ENCODE results near the gene SEMA5B.

SEMA5B gene

DNA sequence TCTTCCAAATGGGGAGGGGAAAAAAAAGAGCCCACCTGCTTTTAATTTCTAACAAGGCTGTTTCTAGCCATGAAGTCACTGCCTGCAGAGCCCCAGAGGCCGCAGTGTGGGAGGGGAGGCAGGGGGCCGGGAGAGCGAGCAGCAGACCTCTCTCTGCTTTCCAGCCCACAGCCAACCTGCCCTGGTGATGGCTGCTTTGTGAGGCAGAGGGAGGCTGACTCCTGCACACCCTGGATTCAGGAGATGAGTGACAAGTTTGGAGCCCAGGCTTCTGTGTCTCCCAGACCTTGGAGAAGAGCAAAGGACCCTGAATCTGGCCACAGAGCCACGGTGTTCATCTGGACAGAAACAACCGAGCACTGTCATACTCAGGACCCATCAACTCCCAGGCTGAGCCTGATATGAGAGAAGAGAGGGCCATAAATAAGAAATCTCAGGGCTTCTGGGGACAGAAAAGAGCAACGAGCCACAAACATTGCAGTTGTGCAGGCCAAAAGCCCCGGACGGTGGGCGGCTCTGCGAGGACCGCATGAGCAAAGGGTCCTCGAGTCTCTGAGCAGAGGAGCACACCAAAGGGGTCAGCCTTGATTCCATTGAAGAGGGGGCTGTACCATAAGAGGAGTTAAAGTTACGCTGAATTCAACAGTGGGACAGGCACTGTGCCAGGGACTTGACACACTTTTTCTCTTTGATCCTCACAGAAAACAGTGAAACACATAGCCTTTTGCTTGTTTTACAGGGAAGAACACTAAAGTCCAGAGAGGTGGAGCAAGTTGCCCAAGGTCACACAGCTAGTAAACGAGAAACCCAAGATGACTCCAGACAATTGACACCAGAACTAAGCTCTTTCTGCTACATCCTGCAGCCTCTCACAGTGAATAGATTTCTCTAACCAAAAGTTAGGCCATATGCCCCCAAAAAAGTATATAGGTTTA is 97.2 kb downstream of the SEMA5B start:
- H3K27me3 ChIP-seq (ENCODE audit: control insufficient read depth, insufficient read depth, low read length), result no peaks in the 10 kb centered on the region
- no peaks in the 10 kb centered on the region for H3K4me1 ChIP-seq (ENCODE audit: control insufficient read depth, insufficient read depth, low read length)
- no peak overlapping the region for H3K4me3 ChIP-seq (ENCODE audit: low read length)
- no peak overlapping the region for H3K9ac ChIP-seq (ENCODE audit: low read length)
- no peaks in the 10 kb centered on the region for H3K9me3 ChIP-seq (ENCODE audit: control insufficient read depth, low read length)
- no peaks in the 10 kb centered on the region for H3K36me3 ChIP-seq (ENCODE audit: control insufficient read depth, insufficient read depth, low read length)

DNA sequence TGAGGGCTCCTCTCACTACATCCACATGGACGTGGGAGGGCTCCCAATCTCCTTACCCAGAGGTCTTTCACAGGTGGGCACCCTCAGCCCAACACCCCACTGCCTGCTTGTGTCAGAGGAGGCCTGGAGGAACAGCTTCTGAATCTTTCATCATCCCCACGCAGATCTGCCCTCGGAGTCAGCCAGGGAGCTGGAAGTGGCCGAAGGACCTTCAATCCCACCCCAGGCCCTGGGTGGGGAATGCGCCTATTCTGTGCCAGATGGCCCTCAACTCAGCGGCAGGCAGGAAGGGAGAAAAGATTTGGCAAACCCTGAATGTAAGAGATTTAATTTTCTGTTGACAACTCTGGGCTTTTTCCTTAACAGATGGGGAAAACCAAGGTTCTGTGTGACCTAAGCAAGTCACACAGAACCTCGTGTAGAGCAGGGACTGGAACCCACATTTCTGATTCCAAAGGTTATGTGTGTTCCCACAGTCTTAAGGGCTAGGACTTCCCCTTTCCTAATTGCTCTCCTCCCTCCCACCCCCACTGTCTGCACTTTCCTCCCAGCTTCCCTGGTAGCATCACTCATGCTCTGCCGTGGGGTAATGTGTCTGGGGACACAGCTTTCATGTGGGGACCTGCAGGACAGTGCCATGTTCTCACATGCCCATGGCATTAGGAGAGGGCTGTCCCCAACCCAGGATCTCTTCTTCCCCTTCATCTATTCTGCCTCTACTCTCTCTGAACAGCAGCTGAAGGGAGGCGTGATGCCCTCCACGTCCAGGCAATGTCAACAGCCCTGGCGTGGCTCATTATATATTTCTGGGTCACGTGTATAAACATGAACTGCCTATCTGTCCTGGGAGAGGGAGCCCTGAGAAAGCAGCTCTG is 98.1 kb downstream of the SEMA5B start:
- Histone ChIP-seq H3K9me3 (ENCODE audit: control insufficient read depth, low read length) (no peaks in the 10 kb centered on the region), H3K9ac (ENCODE audit: low read length) (no peak overlapping the region), H3K4me3 (ENCODE audit: low read length) (no peak overlapping the region), H3K4me1 (ENCODE audit: control insufficient read depth, insufficient read depth, low read length) (no peaks in the 10 kb centered on the region), H3K27me3 (ENCODE audit: control insufficient read depth, insufficient read depth, low read length) (no peaks in the 10 kb centered on the region), H3K36me3 (ENCODE audit: control insufficient read depth, insufficient read depth, low read length) (no peaks in the 10 kb centered on the region)

DNA sequence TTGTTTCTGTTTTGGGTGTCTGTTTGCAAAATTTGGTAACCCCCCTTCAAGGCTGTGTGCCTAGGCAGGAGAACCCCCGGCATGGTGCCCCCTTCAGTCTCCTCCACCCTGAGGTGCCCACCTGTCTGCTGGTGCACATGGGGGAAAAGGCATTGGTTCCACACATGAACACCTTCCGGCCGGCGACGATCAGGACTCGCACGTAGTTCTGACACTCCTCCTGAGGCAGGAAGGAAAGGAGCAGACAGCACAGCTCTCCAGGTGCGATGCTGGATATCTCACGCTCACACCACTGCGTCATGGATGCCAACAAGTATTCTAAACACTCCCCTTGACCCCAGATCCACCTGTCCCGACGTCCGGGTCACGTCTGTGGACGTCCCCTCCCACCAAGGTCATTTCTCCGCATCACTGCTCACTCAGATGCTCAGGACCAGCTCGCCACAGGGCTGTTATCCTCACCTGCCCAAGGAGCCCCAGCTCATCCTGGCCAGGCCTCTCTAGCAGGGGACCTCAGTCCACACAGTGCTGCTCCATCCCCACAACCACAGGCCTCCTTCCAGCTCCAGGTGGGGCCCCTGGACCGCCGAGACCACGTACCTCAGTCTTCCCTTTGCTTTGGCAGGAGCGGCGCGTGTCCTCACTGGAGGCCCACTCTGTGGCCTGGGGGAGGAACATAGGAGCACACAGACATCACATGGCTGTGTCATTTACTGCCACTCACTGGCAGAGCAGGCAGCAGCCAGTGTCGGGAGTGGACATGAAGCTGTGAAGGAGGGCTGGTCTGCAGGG is 99.0 kb downstream of the SEMA5B start:
- Histone ChIP-seq H3K9me3 (ENCODE audit: control insufficient read depth, low read length) (no peaks in the 10 kb centered on the region), H3K4me3 (ENCODE audit: low read length) (no peak overlapping the region), H3K27me3 (ENCODE audit: control insufficient read depth, insufficient read depth, low read length) (no peaks in the 10 kb centered on the region), H3K36me3 (ENCODE audit: control insufficient read depth, insufficient read depth, low read length) (no peaks in the 10 kb centered on the region), H3K9ac (ENCODE audit: low read length) (no peak overlapping the region), H3K4me1 (ENCODE audit: control insufficient read depth, insufficient read depth, low read length) (no peaks in the 10 kb centered on the region)

DNA sequence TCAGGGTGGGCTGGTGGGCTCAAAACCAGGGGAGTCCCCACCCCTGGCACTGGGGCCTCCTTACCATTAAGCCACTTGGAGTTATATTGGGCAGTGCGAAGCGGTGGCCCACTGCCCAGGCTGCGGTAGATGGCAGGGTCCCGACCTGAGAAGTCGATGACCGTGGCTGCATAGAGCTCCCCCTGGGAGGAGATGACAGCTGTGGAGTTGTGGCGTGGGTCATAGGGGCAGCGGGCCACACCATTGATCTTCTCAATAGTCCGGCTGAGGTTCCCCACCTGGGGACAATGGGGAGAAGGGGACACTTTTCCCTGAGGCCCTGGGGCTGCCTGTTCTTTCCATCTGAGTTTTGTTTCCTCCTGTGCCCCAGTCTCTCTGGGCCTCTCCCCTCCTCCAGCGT is 99.8 kb downstream of the SEMA5B start:
- no peak overlapping the region for H3K9ac ChIP-seq (ENCODE audit: low read length)
- peaks cover 7% of the 10 kb centered on the region for H3K27me3 ChIP-seq (ENCODE audit: control insufficient read depth, insufficient read depth, low read length)
- no peaks in the 10 kb centered on the region for H3K4me1 ChIP-seq (ENCODE audit: control insufficient read depth, insufficient read depth, low read length)
- H3K36me3 ChIP-seq (ENCODE audit: control insufficient read depth, insufficient read depth, low read length), result no peaks in the 10 kb centered on the region
- no peak overlapping the region for H3K4me3 ChIP-seq (ENCODE audit: low read length)
- H3K9me3 ChIP-seq (ENCODE audit: control insufficient read depth, low read length), result no peaks in the 10 kb centered on the region

DNA sequence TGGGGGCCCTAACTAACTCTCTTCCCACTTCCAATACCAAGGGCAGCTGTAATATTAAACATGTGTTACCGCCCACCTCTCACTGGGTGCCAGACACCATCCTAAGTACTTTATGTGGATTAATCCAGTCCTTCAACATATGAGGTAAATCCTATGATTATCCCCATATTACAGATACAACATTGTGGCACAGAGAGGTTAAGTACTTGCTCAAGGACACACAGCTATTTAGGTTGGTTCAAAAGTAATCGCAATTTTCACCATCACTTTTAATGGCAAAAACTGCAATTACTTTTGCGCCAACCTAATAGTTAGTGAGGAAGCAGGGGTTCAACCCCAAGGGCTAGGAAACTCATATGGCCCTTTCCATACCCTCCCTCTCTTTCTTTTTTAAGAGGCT is 100.8 kb downstream of the SEMA5B start:
- Histone ChIP-seq H3K36me3 (ENCODE audit: control insufficient read depth, insufficient read depth, low read length) (no peaks in the 10 kb centered on the region), H3K9ac (ENCODE audit: low read length) (no peak overlapping the region), H3K4me3 (ENCODE audit: low read length) (no peak overlapping the region), H3K9me3 (ENCODE audit: control insufficient read depth, low read length) (no peaks in the 10 kb centered on the region), H3K4me1 (ENCODE audit: control insufficient read depth, insufficient read depth, low read length) (no peaks in the 10 kb centered on the region), H3K27me3 (ENCODE audit: control insufficient read depth, insufficient read depth, low read length) (peaks cover 16% of the 10 kb centered on the region)

DNA sequence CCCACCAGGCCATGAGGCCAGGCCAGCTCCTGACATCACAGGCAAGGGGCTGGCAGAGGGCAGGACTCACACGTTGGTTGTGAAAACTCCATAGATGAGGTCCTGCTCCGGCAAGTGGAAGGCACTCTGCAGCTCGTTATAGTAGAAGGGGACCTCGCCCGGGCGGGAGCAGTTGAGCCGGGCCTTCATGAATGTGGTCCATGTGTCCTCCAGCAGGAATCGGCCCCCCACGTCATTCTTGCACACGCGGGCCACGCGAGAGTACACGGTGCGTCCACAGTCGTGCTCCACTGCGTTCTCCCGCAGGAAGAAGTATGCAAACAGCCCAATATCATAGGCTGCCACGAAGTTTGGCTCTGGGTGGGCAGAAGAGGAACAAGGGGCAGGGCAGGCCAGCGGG is 101.2 kb downstream of the SEMA5B start:
- no peak overlapping the region for H3K4me3 ChIP-seq (ENCODE audit: low read length)
- no peaks in the 10 kb centered on the region for H3K4me1 ChIP-seq (ENCODE audit: control insufficient read depth, insufficient read depth, low read length)
- no peaks in the 10 kb centered on the region for H3K9me3 ChIP-seq (ENCODE audit: control insufficient read depth, low read length)
- no peak overlapping the region for H3K9ac ChIP-seq (ENCODE audit: low read length)
- H3K36me3 ChIP-seq (ENCODE audit: control insufficient read depth, insufficient read depth, low read length), result no peaks in the 10 kb centered on the region
- peaks cover 21% of the 10 kb centered on the region for H3K27me3 ChIP-seq (ENCODE audit: control insufficient read depth, insufficient read depth, low read length)

DNA sequence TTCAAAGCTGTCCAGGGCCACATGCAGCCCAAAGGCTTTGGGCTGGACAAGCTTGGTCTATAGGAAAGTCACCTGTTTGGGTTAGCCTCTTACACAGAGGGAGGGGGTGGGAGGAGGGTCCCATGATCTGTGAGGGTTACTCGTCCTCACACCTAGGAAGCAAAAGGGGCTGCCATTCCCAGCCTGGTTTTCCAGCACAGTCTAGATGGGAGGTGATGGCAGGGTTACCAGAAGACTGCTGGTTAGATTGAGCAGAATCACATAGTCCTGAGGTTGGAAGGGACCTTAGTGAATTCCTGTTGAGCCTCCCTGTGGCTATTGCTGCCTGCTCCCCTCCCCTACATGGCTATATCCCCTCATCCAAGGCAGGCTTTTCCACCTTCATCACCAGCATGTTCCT is 101.8 kb downstream of the SEMA5B start:
- no peak overlapping the region for H3K9ac ChIP-seq (ENCODE audit: low read length)
- H3K36me3 ChIP-seq (ENCODE audit: control insufficient read depth, insufficient read depth, low read length), result no peaks in the 10 kb centered on the region
- no peak overlapping the region for H3K4me3 ChIP-seq (ENCODE audit: low read length)
- no peaks in the 10 kb centered on the region for H3K4me1 ChIP-seq (ENCODE audit: control insufficient read depth, insufficient read depth, low read length)
- H3K27me3 ChIP-seq (ENCODE audit: control insufficient read depth, insufficient read depth, low read length), result peaks cover 24% of the 10 kb centered on the region
- no peaks in the 10 kb centered on the region for H3K9me3 ChIP-seq (ENCODE audit: control insufficient read depth, low read length)

DNA sequence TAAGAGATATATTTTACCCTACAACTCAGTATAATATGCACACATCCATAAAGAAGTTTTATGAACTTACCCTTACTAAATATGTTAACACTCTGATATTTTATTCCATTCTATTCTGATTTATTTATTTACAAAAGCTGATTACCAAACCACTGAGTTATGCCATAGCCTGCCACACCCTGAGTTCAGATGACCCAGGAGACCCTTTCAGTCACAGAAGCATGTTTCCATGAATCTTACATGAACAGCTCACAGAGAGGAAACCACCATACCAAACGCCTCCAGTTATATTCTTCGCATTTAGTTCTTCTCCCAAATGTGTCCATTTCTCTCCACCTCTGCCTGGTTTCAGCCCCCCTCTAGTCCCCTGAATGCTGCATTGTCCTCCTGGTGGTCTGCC is 103.5 kb downstream of the SEMA5B start:
- Histone ChIP-seq H3K27me3 (ENCODE audit: control insufficient read depth, insufficient read depth, low read length) (peaks cover 31% of the 10 kb centered on the region), H3K9ac (ENCODE audit: low read length) (no peak overlapping the region), H3K4me1 (ENCODE audit: control insufficient read depth, insufficient read depth, low read length) (no peaks in the 10 kb centered on the region), H3K36me3 (ENCODE audit: control insufficient read depth, insufficient read depth, low read length) (no peaks in the 10 kb centered on the region), H3K9me3 (ENCODE audit: control insufficient read depth, low read length) (no peaks in the 10 kb centered on the region), H3K4me3 (ENCODE audit: low read length) (no peak overlapping the region)

DNA sequence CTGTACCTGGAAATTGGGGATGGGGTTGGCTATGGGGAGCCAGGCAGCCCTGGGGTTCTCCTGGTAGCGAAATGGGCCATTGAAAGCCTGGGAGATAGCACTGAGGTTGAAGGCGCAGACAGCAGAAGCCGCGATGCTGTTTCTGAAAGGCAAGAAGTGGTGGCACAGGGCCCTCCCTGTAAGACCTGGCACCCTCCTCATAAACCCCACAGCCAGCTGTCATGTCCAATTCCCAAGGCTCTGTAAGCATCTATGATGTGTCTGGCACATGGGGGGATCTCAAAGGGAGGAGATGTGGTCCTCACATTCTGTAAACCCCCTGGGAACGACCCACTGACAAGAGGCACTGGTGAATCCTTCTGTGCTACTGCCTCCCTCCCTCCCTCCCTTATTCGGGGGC is 104.0 kb downstream of the SEMA5B start:
- H3K36me3 ChIP-seq (ENCODE audit: control insufficient read depth, insufficient read depth, low read length), result no peaks in the 10 kb centered on the region
- H3K9me3 ChIP-seq (ENCODE audit: control insufficient read depth, low read length), result no peaks in the 10 kb centered on the region
- no peaks in the 10 kb centered on the region for H3K4me1 ChIP-seq (ENCODE audit: control insufficient read depth, insufficient read depth, low read length)
- H3K9ac ChIP-seq (ENCODE audit: low read length), result no peak overlapping the region
- H3K27me3 ChIP-seq (ENCODE audit: control insufficient read depth, insufficient read depth, low read length), result peaks cover 31% of the 10 kb centered on the region
- H3K4me3 ChIP-seq (ENCODE audit: low read length), result no peak overlapping the region

DNA sequence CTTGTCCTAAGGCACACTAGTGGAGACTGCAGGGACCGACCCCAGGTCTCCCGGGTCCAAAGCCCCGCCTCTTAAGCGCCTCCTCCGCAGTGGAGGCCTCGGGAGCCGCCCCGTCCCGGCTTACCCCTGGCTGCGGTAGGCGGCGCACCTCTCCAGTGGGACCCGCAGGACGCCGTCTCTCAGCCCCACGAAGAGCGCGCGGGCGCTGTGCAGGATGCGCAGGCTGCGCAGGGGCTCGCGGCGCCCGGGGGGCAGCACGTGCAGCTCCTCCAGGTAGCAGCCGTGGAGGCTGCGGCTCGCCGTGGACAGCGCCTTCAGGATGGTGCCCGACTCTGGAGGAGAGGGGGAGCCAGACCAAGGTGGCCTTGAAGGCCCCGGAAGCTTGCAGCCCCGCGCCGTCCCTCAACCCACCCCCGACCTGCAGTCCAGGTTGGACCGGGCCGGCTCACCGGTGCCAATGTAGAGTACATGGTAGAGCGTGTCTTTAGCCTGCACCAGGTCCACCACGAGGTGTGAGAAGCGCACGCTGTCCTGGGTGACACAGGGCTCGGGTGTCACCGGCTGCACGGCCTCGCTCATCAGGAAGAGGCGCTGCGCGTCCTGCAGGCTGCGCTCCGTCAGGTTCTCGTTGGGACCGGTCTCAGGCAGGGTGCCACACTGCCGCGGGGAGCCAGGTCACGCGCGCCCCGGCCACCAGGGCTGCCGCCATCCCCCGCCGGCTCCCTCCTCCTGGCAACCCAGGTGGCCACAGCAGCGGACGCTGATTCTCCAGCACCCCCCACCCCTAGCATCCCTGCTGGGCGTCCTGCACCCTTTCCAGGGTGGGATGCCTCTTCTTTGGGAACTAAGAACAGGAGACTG is 105.5 kb downstream of the SEMA5B start:
- Histone ChIP-seq H3K4me3 (ENCODE audit: low read length) (no peak overlapping the region), H3K27me3 (ENCODE audit: control insufficient read depth, insufficient read depth, low read length) (peaks cover 35% of the 10 kb centered on the region), H3K9ac (ENCODE audit: low read length) (no peak overlapping the region), H3K9me3 (ENCODE audit: control insufficient read depth, low read length) (no peaks in the 10 kb centered on the region), H3K4me1 (ENCODE audit: control insufficient read depth, insufficient read depth, low read length) (no peaks in the 10 kb centered on the region), H3K36me3 (ENCODE audit: control insufficient read depth, insufficient read depth, low read length) (no peaks in the 10 kb centered on the region)

DNA sequence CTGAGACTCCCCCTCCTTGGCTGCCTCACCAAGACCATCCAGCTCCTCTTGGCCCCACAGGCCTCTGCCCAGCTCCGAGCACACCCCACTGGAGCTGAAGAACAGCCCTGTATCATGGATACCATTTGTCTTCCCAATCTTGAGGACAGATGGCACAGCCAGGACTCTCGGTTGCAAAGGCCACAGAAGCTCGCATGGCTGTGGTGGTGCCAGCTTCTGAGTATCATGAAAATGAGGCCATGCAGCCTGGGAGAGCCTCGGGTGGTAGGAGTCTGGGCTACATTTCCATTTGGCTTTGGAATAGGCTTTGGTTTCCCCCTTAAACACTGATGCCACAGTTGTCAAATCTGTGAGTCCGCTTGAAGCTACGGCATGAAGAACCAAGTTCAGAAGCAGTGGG is 106.6 kb downstream of the SEMA5B start:
- Histone ChIP-seq H3K36me3 (ENCODE audit: control insufficient read depth, insufficient read depth, low read length) (no peaks in the 10 kb centered on the region), H3K4me3 (ENCODE audit: low read length) (no peak overlapping the region), H3K9ac (ENCODE audit: low read length) (no peak overlapping the region), H3K27me3 (ENCODE audit: control insufficient read depth, insufficient read depth, low read length) (peaks cover 35% of the 10 kb centered on the region), H3K4me1 (ENCODE audit: control insufficient read depth, insufficient read depth, low read length) (no peaks in the 10 kb centered on the region), H3K9me3 (ENCODE audit: control insufficient read depth, low read length) (no peaks in the 10 kb centered on the region)
